GM21390 (cell line): ENCODE results near the gene B4GALT1.
"Not testable (repeated sequence)": the region's sequence is repeated elsewhere in the genome, so short reads cannot be mapped to it uniquely, and the experiment has no call there.

Experiments used
- ATAC-seq: cut with Tn5 transposase; IDR thresholded peaks from one replicate; pipeline ENCODE4 v1.9.1; 2021; ENCODE audit not compliant: unreplicated experiment

B4GALT1 gene

DNA sequence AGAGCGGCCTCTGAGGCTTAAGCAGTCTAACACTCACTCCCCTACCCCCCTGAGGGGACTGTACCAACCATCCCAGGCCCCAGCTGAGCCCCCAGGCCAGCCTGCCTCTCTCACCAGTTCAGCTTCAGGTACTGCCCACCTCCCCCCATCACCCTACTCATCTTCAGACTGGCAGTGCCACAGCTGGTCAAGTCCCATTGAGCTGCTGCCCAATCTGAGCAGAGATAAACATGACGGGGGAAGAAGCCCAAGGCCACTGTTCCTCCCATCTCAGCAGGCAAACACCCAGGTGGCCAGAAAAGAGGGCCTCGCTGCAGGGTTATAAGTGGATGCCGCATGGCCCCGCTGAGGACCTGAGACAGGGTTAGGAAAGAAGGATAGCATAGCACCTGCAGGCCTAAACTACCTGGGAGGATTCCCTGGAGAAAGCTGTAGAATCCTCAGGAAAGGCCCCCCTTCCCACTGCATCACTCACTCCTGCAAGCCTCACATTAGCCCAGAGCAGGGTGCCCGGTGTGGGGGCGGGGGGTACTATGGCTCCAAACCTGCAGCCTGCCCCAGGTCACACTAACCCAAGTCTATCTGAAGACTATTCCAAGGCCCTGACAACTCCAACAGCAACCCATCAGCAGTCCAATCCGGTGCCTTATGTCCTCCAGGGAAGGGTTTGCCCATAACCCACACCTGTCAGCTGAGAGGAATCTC, 3.6 kb downstream of the B4GALT1 start:
- no peak for ATAC-seq

DNA sequence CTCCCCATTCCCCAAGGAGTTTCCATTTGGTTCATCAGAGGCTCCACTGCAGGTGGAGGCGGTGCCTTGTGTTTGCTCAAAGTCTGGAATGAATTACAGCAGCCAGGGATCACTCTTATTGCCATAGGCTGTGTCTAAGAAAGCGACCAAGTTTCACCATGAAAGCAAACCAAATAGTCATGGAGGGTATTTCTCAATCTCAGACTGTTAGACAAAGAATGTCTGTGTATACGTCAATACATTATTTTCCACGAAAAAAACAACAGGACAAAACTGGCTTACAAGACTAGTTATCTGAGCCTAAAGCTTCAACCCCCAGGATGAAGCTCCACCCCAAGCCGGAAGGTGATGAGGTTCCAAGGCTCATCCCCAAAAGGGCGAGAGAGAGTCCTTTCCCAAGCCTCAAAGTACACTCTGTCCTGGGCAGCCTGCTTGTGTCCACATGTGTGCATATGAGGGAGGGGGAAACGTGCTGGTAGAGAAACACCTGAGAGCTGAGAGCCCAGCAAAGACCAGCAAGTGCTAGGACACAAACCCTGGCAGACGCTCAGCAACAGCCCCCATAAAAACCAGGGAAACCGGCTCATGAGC, 4.3 kb downstream of the B4GALT1 start:
- ATAC-seq, result no peak

DNA sequence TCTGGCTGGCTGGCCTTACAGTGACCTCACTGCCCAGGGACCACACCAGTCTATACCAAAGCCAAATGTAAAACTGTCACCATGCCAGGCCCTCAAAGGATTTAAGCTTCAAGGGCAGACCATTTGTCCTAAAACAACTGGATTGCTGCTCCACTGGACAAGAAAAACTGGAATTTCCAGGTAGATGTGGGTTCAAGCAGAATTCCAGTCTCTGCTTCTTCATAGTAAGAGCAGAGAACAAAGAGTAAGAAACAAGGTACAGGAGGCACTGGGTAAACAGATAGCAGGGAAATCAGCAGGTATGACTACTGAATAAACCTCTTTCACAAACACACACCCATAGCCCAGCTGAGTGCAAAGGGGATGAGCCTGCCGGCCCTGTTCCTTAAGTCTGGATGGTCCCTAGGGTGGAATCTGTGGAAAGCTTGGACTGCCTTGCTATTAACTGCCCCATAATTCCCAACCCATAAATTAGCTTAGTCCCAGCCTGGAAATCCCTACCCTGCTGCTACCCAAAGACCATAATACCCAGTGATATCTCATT, 5.5 kb downstream of the B4GALT1 start:
- no peak for ATAC-seq

GRCh38 chr9:33161011-33161588, 6.0 kb downstream of the B4GALT1 start:
- ATAC-seq, result no peak

DNA sequence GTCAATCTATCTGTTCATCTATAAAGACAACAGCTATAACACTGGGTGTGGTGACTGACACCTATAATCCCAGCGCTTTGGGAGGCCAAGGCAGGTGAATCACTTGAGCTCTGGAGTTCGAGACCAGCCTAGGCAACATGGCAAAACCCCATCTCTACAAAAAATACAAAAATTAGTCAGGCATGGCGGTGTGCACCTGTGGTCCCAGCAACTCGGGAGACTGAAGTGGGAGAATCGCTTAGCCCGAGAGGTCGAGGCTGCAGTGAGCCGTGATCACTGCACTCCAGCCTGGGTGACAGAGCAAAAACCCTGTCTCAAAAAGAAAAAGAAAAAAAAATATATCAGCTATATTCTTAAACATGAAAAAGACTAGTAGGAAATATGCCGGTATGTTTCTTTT, 6.7 kb downstream of the B4GALT1 start:
- ATAC-seq, result not testable (repeated sequence)

GRCh38 chr9:33159777-33160127, 7.4 kb downstream of the B4GALT1 start:
- ATAC-seq, result peak; percentile 34

DNA sequence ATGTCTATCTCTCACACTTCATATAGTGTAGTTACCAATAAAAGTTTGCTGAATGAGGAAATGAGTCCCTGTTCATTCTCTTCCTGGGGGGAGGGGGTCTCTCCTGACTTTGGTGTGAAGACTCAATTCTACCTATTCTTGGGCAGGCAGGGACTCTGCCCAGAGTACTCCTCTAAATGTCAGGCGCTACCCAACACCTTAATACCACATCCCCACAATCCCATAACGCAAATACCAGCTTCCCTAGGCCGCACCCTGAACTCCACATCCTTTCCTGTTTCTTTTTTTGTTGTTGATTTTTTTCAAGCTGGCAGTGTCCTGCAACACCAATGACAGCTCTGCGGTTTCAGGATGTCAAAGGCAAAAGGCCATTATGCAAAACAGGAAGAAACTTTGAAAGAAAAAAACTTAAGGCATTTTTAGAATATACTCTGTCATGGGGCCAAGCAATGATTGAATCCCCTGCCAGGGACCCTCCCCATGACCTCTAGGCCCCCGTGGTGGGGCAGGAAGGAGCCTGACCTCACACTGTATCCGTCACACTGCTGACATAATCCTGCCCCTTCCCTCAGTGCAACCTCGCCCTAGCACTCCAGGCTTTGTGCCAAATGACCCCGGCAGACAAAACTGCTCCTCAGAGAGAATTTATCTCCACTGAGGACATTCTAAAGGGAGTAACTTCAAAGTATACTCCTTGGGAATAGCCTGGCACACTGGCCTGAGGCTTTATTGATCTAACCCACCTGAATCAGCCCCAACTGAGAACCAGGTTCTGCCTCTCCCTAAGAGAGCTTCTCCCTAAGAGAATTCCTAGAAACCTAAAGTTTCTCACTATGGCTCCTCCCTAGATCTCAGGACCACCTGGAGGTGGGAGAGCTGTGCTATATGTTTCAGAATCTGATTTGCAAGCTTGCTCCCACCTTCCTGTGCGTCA, 8.0 kb downstream of the B4GALT1 start:
- peak; percentile 19 for ATAC-seq

- ATAC-seq, result peak; percentile 8
Observed at GRCh38 chr9:33157960-33158842, 8.9 kb downstream of the B4GALT1 start.

DNA sequence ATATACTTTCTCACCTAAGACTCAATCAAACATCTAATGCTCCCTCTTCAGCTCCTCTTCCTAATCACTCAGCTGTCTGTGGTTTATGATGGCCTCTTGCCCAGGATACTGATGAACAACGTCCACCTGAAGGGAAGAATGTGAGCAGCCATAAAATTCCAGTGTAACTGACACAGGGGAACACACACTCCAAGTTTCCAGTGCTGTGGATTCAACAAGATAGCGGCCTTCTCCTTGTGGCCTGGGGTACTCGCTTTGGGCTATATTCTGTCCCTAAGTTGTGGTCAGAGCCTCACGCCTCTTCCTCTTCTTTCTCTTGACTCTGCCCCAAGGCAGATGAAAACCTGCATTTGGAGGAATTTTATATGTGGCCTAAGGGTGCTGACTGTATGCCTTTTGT, 11.7 kb downstream of the B4GALT1 start:
- ATAC-seq, result no peak

- no peak for ATAC-seq
Observed at GRCh38 chr9:33154371-33154770, 12.8 kb downstream of the B4GALT1 start.

DNA sequence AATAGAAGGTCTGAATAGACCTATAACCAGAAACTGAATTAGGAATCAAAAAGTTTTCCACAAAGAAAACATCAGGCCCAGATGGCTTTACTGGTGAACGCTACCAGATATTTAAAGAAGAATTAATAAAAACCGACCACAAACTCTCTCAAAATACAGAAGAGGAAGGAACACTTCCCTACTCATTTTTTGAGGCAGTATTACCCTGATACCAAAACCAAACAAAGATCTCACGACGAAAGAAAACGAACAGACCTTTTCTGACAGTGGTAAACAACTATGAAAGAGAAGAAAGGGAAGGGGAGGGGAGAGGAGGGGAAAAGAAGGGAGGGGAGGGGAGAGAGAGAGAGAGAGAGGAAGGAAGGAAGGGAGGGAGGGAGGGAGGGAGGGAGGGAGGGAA, 13.5 kb downstream of the B4GALT1 start:
- ATAC-seq, result peak; percentile 63

DNA sequence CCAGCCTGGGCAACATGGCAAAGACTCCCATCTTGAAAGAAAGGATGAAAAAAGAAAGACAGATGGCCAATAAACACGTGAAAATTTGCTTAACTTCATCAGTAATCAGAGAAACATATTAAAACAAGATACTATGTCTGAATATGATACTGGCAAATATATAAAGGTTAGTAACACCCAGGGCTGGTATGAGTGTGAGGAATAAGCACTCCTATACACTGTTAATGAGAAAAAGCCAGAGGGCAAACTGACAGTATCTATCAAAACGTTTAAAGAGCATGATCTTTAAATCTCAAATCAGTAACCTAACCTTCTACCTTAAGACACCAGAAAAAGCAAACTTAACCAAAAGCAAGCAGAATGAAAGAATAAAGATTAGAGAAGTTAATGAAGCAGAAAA, 14.1 kb downstream of the B4GALT1 start:
- ATAC-seq, result no peak

DNA sequence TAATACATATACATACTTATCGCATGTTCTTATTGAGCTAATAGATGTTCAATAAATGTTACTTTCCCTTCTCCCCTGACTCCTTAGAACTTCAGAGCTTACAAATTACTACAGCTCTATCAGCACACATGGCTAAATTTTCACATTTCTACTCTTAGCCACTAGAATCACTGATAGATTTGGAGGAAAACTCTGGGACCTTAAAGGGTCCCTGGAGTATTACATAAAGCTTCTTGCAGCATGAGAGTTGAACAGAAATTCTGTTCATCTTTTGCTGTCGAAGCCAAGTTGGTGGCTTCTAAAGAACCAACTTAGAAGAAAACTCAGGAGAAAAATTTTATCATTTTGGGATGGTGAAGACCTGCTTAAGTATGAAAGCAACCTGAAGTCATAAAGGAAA, 15.5 kb downstream of the B4GALT1 start:
- ATAC-seq, result no peak

GRCh38 chr9:33151007-33151557, 16.1 kb downstream of the B4GALT1 start:
- ATAC-seq, result no peak

- ATAC-seq, result no peak
Observed at GRCh38 chr9:33148367-33149014, 18.6 kb downstream of the B4GALT1 start.

DNA sequence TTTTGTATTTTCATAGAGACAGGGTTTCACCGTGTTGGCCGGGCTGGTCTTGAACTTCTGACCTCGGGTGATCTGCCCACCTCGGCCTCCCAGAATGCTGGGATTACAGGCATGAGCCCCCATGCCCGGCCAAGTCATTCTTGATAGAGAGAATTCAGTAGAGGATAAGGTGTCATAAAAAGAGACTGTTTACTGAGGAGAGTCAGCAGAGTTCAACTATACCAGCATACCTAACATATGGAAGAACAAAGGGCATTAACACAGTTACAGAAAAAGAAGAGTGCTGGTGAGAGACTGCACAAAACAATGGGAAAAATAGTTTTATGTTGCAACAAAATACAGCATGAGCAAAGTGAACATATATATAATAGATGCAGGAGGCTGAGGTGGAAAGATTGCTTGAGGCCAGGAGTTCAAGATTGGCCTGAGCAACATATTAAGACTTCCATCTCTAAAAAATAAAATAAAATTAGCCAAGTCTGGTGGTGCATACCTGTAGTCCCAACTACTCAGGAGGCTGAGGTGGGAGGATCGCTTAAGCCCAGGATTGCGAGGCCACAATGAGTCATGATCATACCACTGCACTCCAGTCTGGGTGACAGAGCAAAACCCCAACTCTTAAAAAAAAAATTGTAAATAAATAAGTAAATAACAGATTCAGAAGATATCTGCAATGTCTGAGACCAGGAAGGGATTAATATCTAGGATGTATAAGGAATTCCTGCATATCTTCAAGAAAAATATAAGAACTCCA, 19.5 kb downstream of the B4GALT1 start:
- no peak for ATAC-seq

- no peak for ATAC-seq
Observed at GRCh38 chr9:33146298-33146697, 20.8 kb downstream of the B4GALT1 start.

DNA sequence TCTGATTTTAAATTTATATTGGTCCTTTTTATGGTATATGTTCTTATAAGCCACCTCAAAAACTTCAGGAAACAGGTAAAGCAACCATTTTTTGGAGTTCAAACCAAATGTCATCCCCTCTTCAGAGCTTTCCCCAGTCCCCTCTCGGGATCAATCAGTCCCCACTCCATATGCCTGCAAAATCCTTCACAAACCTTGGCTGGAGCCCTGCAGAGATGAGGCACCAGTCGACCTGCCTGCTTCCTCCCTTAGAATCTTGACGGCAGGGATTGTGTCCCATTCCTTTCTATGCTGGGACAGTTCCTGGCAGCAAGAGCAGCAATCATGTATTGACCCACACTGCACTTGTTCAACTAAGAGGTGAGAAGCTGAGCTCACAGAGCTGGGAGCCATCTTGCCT, 22.6 kb downstream of the B4GALT1 start:
- ATAC-seq, result no peak

DNA sequence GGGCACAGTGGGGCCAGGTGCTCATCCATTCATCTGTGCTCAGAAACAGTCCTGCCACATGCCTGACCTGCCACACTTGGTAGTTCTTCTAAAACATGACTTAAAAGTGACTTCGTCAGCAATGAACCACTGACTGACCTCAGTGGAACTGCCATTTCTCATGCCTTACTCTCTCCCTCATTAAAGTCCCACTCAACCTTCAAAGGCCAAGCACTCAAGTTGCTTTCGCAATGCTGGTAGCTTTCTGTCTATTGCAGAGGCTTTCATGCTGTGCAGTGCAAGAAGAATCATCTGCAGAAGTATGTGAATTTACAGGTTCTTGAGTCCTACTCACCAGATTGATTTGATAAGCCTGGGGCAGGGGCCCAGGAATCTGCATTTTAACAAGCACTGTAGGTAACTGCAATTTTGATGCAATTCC, 23.9 kb downstream of the B4GALT1 start:
- no peak for ATAC-seq
